Adrenal gland (tissue), 12 donors: ENCODE measurements around the gene ATRIP. TPM values are rescaled to one million over a fixed set of nuclear protein-coding genes. Genes with fewer than 3 reads are reported as not detected.

Experiments used
- DNase-seq, 7 donors: peaks; one replicate each; pipeline ENCODE4 v3.0.0-alpha.2; 2019 to 2020
- H3K27ac ChIP-seq, 5 donors: fragments of 200-600 bp; sonication (generic) in 4 of 5; 1 replicate in 3 of 5; 2 replicates in 2 of 5; pipeline versions ENCODE4 v1.5.1 to v1.8.0; 2016 to 2020; ENCODE audit warnings: mild to moderate bottlenecking in 1 of 5
- H3K27me3 ChIP-seq: fragments of 200-600 bp; 2 replicates; pipeline ENCODE4 v1.8.0; 2021
- H3K36me3 ChIP-seq, 2 donors: fragments of 200-600 bp; replicated peaks in 1 of 2; 1 replicate in 1 of 2; 2 replicates in 1 of 2; pipeline versions ENCODE4 v1.5.1 to v1.8.0; 2018 to 2022
- H3K4me1 ChIP-seq, 2 donors: fragments of 200-600 bp; replicated peaks in 1 of 2; 1 replicate in 1 of 2; 2 replicates in 1 of 2; pipeline versions ENCODE4 v1.5.1 to v1.8.0; 2018 to 2021
- H3K4me3 ChIP-seq, 4 donors: fragments of 200-600 bp; sonication (generic) in 3 of 4; one replicate each; pipeline ENCODE4 v1.5.1; 2016 to 2018
- H3K9me3 ChIP-seq, 3 donors: fragments of 200-600 bp; sonication (generic) in 1 of 3; replicated peaks in 1 of 3; 1 replicate in 2 of 3; 2 replicates in 1 of 3; pipeline versions ENCODE4 v1.5.1 to v1.8.0; 2016 to 2021
- POLR2A ChIP-seq, 2 donors: fragments of 450-650 bp; IDR thresholded peaks; one replicate each; pipeline ENCODE4 v1.6.1; 2017; ENCODE audit warnings: antibody characterized with exemption in 2 of 2, mild to moderate bottlenecking in 2 of 2, moderate library complexity in 1 of 2
- WGBS, 4 donors: extraction: QIAGEN DNeasy Blood & Tissue Kit in 2 of 4; methylation state at CpG; one replicate each; pipeline versions ENCODE4 v1.1.5 to v1.1.7; 2013 to 2017; 5-methylcytosine and 5-hydroxymethylcytosine counted together
- intact Hi-C, 2 donors: fragments of 100-400 bp; cut with DNase I; formaldehyde crosslinking; loops; one replicate each; pipeline versions ENCODE4 v1.14.1 to v1.15.0; 2022 to 2023
- polyA plus RNA-seq, 3 donors: library from polyadenylated mRNA; stranded (reverse); fragments of 200-250 nt in 2 of 3; fragments of 350-450 nt in 1 of 3; fragmentation: Illumina TruSeq in 1 of 3; extraction: RNeasy Lipid Tissue Mini Kit (QIAGEN cat#74804) in 1 of 3; gene quantifications; one replicate each; pipeline ENCODE4 v1.2.3, GENCODE V29; 2013 to 2014
- total RNA-seq, 9 donors: library from RNA; depleted of rRNA in 4 of 9; stranded (reverse); fragments of >200 nt in 4 of 9; fragments of 120-200 nt in 1 of 9; fragmentation: NEBNext Ultra II Directional in 1 of 9; extraction: Animal tissue kit (Norgen Biotek cat#: 25700) in 1 of 9; gene quantifications; one replicate each; pipeline versions ENCODE4 v1.1.0 to v1.2.4, GENCODE V29; 2013 to 2023
- TF ChIP-seq, protein P1 (sequence below), 6 experiments: fragments of 450-650 bp in 4 of 6; fragments of 200-600 bp in 2 of 6; sonication (generic) in 1 of 6; IDR thresholded peaks; 1 replicate in 5 of 6; 2 replicates in 1 of 6; pipeline versions ENCODE4 v1.5.1 to v1.8.0; 2016 to 2021; ENCODE audit warnings: antibody characterized with exemption in 6 of 6, mild to moderate bottlenecking in 2 of 6, moderate library complexity in 1 of 6
- donor health status: healthy with polysubstance abuse.
- donor health status: Bipolar disorder and iron deficiency.
- donor health status: DM: yes; HTN: yes; CAD: no.
- donor health status: DM: no; HTN: no; CAD: no.
- donor health status: DM: no; HTN: no; CAD: no.
- donor health status: DM: yes; HTN: yes; CAD: no.

ATRIP gene
- total and polyA plus RNA-seq, 12 donors: 5.1 to 15.9 (median 6.8) TPM

GRCh38 chr3:48417529-48418108 is 28.9 kb upstream of the ATRIP start:
- Histone ChIP-seq H3K36me3 (peaks cover 0 to 23% of the 10 kb centered on the region in 2 donors), H3K9me3 (no peaks in the 10 kb centered on the region), H3K27me3 (no peaks in the 10 kb centered on the region), H3K4me3 (no peak overlapping the region), H3K27ac (no peak overlapping the region), H3K4me1 (no peaks in the 10 kb centered on the region)
- no peak for DNase-seq
- 90 to 96% (median 94%) methylated on average over 7 to 14 of the region's 14 CpGs for WGBS, 4 donors
- intact Hi-C loops: no loop called here
- TF ChIP-seq, protein P1, sequence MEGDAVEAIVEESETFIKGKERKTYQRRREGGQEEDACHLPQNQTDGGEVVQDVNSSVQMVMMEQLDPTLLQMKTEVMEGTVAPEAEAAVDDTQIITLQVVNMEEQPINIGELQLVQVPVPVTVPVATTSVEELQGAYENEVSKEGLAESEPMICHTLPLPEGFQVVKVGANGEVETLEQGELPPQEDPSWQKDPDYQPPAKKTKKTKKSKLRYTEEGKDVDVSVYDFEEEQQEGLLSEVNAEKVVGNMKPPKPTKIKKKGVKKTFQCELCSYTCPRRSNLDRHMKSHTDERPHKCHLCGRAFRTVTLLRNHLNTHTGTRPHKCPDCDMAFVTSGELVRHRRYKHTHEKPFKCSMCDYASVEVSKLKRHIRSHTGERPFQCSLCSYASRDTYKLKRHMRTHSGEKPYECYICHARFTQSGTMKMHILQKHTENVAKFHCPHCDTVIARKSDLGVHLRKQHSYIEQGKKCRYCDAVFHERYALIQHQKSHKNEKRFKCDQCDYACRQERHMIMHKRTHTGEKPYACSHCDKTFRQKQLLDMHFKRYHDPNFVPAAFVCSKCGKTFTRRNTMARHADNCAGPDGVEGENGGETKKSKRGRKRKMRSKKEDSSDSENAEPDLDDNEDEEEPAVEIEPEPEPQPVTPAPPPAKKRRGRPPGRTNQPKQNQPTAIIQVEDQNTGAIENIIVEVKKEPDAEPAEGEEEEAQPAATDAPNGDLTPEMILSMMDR (IDR thresholded peaks at IDR 0.05): no peak
- no peak for TF ChIP-seq POLR2A (IDR thresholded peaks at IDR 0.05)

DNA sequence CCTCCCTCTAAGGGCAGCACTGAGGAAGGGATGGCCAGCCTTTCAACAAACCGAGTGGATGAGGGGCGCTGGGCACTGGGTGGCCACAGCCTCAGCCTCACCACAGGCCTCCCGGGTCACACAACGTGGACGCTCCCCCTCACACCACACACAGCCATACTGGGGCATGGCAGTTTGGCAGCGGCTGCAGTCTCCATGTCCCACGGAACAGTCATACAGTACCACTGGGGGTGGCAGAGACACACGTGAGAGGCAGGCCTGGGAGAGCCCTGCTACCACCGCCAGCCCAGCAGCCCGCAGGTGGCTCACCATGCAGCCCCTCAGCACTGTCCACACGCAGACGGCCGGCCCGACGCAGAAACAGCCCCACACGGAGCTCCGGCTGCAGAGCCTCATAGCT is 28.4 kb upstream of the ATRIP start:
- WGBS, 4 donors: 89 to 97% (median 94%) methylated on average over 8 to 17 of the region's 17 CpGs

GRCh38 chr3:48418651-48419050 is 27.9 kb upstream of the ATRIP start:
- H3K4me3 ChIP-seq: no peak overlapping the region
- no peak overlapping the region for H3K27ac ChIP-seq
- 80 to 89% (median 88%) methylated on average over 5 to 9 of the region's 9 CpGs for WGBS, 4 donors
- no peaks in the 10 kb centered on the region for H3K4me1 ChIP-seq
- DNase-seq: no peak
- TF ChIP-seq POLR2A (IDR thresholded peaks at IDR 0.05): no peak
- TF ChIP-seq, protein P1 (IDR thresholded peaks at IDR 0.05): no peak
- no peaks in the 10 kb centered on the region for H3K9me3 ChIP-seq
- no peaks in the 10 kb centered on the region for H3K27me3 ChIP-seq
- peaks cover 0 to 20% of the 10 kb centered on the region in 2 donors for H3K36me3 ChIP-seq
- intact Hi-C loops: no loop called here

More for the DNA sequence above, 28.4 kb upstream of the ATRIP start:
- no peak overlapping the region for H3K4me3 ChIP-seq
- intact Hi-C loops: no loop called here
- H3K9me3 ChIP-seq: no peaks in the 10 kb centered on the region
- H3K27ac ChIP-seq: no peak overlapping the region
- H3K4me1 ChIP-seq: no peaks in the 10 kb centered on the region
- TF ChIP-seq, protein P1 (IDR thresholded peaks at IDR 0.05): no peak
- no peak for TF ChIP-seq POLR2A (IDR thresholded peaks at IDR 0.05)
- H3K36me3 ChIP-seq: peaks cover 0 to 20% of the 10 kb centered on the region in 2 donors
- no peaks in the 10 kb centered on the region for H3K27me3 ChIP-seq
- no peak for DNase-seq

- peaks cover 0 to 20% of the 10 kb centered on the region in 2 donors for H3K36me3 ChIP-seq
- H3K4me1 ChIP-seq: no peaks in the 10 kb centered on the region
- DNase-seq: no peak
Observed at GRCh38 chr3:48419149-48419548, 27.4 kb upstream of the ATRIP start.

More at GRCh38 chr3:48419149-48419548, 27.4 kb upstream of the ATRIP start:
- intact Hi-C loops: no loop called here
- Histone ChIP-seq H3K27me3 (no peaks in the 10 kb centered on the region), H3K4me3 (no peak overlapping the region), H3K9me3 (no peaks in the 10 kb centered on the region), H3K27ac (no peak overlapping the region)
- 88 to 100% (median 93%) methylated on average over 7 to 9 of the region's 9 CpGs; no CpG with 5 or more reads in 1 of the 4 donors for WGBS, 4 donors
- TF ChIP-seq POLR2A (IDR thresholded peaks at IDR 0.05): no peak
- TF ChIP-seq, protein P1 (IDR thresholded peaks at IDR 0.05): no peak
